Measurements from ENCODE around the gene NEGR1.

DNA sequence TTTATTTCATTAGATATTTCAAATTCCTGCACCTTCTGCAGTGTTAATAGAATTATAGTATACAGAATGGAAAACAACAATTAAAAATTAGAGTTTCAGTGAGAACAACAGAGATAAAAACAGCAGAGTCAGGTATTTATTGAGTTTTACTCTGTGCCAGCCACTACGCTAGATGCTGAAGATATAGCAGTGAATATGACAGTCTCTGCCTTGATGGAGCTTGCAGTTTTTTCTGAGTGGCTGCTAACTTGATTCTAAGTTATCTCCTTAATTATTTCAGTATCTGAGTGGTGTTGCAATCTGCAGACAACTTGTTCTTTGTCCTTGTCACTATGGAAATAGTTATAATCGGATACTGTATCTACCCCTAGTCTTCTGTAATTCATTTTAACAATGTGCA is 817.2 kb downstream of the NEGR1 start:
- TF ChIP-seq, protein P1, sequence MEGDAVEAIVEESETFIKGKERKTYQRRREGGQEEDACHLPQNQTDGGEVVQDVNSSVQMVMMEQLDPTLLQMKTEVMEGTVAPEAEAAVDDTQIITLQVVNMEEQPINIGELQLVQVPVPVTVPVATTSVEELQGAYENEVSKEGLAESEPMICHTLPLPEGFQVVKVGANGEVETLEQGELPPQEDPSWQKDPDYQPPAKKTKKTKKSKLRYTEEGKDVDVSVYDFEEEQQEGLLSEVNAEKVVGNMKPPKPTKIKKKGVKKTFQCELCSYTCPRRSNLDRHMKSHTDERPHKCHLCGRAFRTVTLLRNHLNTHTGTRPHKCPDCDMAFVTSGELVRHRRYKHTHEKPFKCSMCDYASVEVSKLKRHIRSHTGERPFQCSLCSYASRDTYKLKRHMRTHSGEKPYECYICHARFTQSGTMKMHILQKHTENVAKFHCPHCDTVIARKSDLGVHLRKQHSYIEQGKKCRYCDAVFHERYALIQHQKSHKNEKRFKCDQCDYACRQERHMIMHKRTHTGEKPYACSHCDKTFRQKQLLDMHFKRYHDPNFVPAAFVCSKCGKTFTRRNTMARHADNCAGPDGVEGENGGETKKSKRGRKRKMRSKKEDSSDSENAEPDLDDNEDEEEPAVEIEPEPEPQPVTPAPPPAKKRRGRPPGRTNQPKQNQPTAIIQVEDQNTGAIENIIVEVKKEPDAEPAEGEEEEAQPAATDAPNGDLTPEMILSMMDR (IDR thresholded peaks at IDR 0.05), result no peak
- TF ChIP-seq POLR2AphosphoS5 (IDR thresholded peaks at IDR 0.05), result no peak

All from gastroesophageal sphincter (tissue), 3 donors.